Measurements from ENCODE around the gene NR2C2AP. TPM values are rescaled to one million over a fixed set of nuclear protein-coding genes. Genes with fewer than 3 reads are reported as not detected.
A peak's percentile ranks its signal among the peaks of the same experiment; 100 is the strongest.

NR2C2AP gene
- total and polyA plus RNA-seq, 2 donors (not counting 1 experiment from before 2014, with no cell fraction given): 27.4 to 29.3 TPM

- Mint-ChIP-seq H3K4me3 (no peak overlapping the region), H3K4me1 (peaks cover 2% of the 10 kb centered on the region), H3K9me3 (ENCODE audit: insufficient read depth) (no peaks in the 10 kb centered on the region), H3K27me3 (peaks cover 31% of the 10 kb centered on the region), H3K27ac (no peak overlapping the region)
- Histone ChIP-seq H3K36me3 (replicated peaks in 1 of 2; ENCODE audit: control extremely low read depth in 1 of 2, control insufficient read depth in 1 of 2, extremely low read depth in 1 of 2, insufficient read depth in 2 of 2, low read length in 1 of 2) (no peaks in the 10 kb centered on the region), H3K27me3 (replicated peaks in 1 of 4; ENCODE audit: control extremely low read depth in 1 of 4, control insufficient read depth in 3 of 4, insufficient read depth in 4 of 4, low read length in 3 of 4) (peaks cover 0 to 31% (median 12%) of the 10 kb centered on the region in 4 experiments), H3K4me1 (ENCODE audit: control insufficient read depth in 2 of 2, insufficient read depth in 2 of 2, low read length in 2 of 2) (peaks cover 0 to 3% of the 10 kb centered on the region in 2 donors), H3K27ac (ENCODE audit: low read length in 2 of 2) (no peak overlapping the region), H3K4me3 (ENCODE audit: control extremely low read depth in 1 of 5, extremely low read depth in 1 of 5, insufficient read depth in 1 of 5, low read depth in 2 of 5, low read length in 4 of 5) (no peak overlapping the region), H3K4me2 (replicated peaks; ENCODE audit: low read depth, low read length, poor library complexity, severe bottlenecking) (no peak overlapping the region), H3K9ac (ENCODE audit: low read length) (no peak overlapping the region), H3K79me2 (ENCODE audit: control insufficient read depth, insufficient read depth, low read length) (no peaks in the 10 kb centered on the region), H2AFZ (ENCODE audit: insufficient read depth, low read depth, low read length, poor library complexity, severe bottlenecking) (no peak overlapping the region), H3K9me3 (ENCODE audit: control extremely low read depth in 1 of 3, control insufficient read depth in 2 of 3, insufficient read depth in 1 of 3, low read length in 2 of 3) (peaks cover 0 to 13% (median 0%) of the 10 kb centered on the region in 3 donors), H4K20me1 (ENCODE audit: control insufficient read depth, insufficient read depth, low read length, poor library complexity, severe bottlenecking) (no peaks in the 10 kb centered on the region)
- 91% methylated on average over 21 of the region's 21 CpGs for WGBS (ENCODE audit: insufficient coverage)
- ATAC-seq (ENCODE audit: low read depth): no peak
- no peak for TF ChIP-seq EZH2 (IDR thresholded peaks at IDR 0.05; ENCODE audit: borderline replicate concordance, insufficient read depth, low read depth, low read length, poor library complexity, severe bottlenecking)
- TF ChIP-seq, protein P1, sequence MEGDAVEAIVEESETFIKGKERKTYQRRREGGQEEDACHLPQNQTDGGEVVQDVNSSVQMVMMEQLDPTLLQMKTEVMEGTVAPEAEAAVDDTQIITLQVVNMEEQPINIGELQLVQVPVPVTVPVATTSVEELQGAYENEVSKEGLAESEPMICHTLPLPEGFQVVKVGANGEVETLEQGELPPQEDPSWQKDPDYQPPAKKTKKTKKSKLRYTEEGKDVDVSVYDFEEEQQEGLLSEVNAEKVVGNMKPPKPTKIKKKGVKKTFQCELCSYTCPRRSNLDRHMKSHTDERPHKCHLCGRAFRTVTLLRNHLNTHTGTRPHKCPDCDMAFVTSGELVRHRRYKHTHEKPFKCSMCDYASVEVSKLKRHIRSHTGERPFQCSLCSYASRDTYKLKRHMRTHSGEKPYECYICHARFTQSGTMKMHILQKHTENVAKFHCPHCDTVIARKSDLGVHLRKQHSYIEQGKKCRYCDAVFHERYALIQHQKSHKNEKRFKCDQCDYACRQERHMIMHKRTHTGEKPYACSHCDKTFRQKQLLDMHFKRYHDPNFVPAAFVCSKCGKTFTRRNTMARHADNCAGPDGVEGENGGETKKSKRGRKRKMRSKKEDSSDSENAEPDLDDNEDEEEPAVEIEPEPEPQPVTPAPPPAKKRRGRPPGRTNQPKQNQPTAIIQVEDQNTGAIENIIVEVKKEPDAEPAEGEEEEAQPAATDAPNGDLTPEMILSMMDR (IDR thresholded peaks at IDR 0.05): no peak
- ChIA-PET POLR2A (no interaction called here), CTCF (no interaction called here)
- intact Hi-C loops (cut with micrococcal nuclease): no loop called here
- no peak for DNase-seq
Observed at GRCh38 chr19:19218911-19219310, 15.7 kb upstream of the NR2C2AP start.

DNA sequence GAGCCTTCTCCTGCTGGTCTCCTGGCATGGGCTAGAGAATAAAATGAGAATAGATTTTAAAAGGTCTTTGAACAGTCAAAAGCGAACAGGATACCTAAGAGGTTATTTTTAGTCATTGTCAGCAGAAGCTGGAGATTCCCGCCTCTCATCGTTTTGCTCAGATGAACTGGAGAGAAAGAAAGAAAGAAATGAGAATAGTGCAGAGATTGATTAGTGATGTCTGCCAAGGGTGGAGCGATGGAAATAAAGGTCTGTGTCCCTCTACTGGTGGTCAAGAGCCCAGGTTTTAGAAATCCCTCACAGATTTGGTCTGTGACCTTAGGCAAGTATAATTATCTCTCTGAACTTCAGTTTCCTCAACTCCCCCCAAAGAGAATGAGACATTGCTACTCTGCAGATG lies 13.9 kb upstream of the NR2C2AP start:
- ChIA-PET POLR2A (no interaction called here), CTCF (no interaction called here)
- Mint-ChIP-seq H3K4me3 (no peak overlapping the region), H3K27ac (no peak overlapping the region), H3K4me1 (peaks cover 4% of the 10 kb centered on the region), H3K27me3 (peaks cover 40% of the 10 kb centered on the region), H3K9me3 (ENCODE audit: insufficient read depth) (no peaks in the 10 kb centered on the region)
- ATAC-seq (ENCODE audit: low read depth) (no peak), DNase-seq (no peak)
- Histone ChIP-seq H3K4me2 (replicated peaks; ENCODE audit: low read depth, low read length, poor library complexity, severe bottlenecking) (no peak overlapping the region), H3K36me3 (replicated peaks in 1 of 2; ENCODE audit: control extremely low read depth in 1 of 2, control insufficient read depth in 1 of 2, extremely low read depth in 1 of 2, insufficient read depth in 2 of 2, low read length in 1 of 2) (no peaks in the 10 kb centered on the region), H3K9ac (ENCODE audit: low read length) (no peak overlapping the region), H3K9me3 (ENCODE audit: control extremely low read depth in 1 of 3, control insufficient read depth in 2 of 3, insufficient read depth in 1 of 3, low read length in 2 of 3) (peaks cover 0 to 23% (median 0%) of the 10 kb centered on the region in 3 donors), H2AFZ (ENCODE audit: insufficient read depth, low read depth, low read length, poor library complexity, severe bottlenecking) (no peak overlapping the region), H3K79me2 (ENCODE audit: control insufficient read depth, insufficient read depth, low read length) (no peaks in the 10 kb centered on the region), H4K20me1 (ENCODE audit: control insufficient read depth, insufficient read depth, low read length, poor library complexity, severe bottlenecking) (no peaks in the 10 kb centered on the region), H3K4me1 (ENCODE audit: control insufficient read depth in 2 of 2, insufficient read depth in 2 of 2, low read length in 2 of 2) (peaks cover 0 to 5% of the 10 kb centered on the region in 2 donors), H3K27ac (ENCODE audit: low read length in 2 of 2) (no peak overlapping the region), H3K27me3 (replicated peaks in 1 of 4; ENCODE audit: control extremely low read depth in 1 of 4, control insufficient read depth in 3 of 4, insufficient read depth in 4 of 4, low read length in 3 of 4) (peaks cover 0 to 45% (median 21%) of the 10 kb centered on the region in 4 experiments), H3K4me3 (ENCODE audit: control extremely low read depth in 1 of 5, extremely low read depth in 1 of 5, insufficient read depth in 1 of 5, low read depth in 2 of 5, low read length in 4 of 5) (no peak overlapping the region)
- TF ChIP-seq EZH2 (IDR thresholded peaks at IDR 0.05; ENCODE audit: borderline replicate concordance, insufficient read depth, low read depth, low read length, poor library complexity, severe bottlenecking): no peak
- TF ChIP-seq, protein P1 (IDR thresholded peaks at IDR 0.05): peak; percentile 20
- intact Hi-C loops (cut with micrococcal nuclease): no loop called here
- WGBS (ENCODE audit: insufficient coverage): 73% methylated on average over 3 of the region's 4 CpGs
